Nephron progenitor cell (in vitro differentiated cells): ENCODE measurements around the gene PGPEP1.

Experiments used
- DNase-seq: peaks from one replicate; pipeline ENCODE4 v3.0.0; 2021
- H3K27ac Mint-ChIP-seq: 2 replicates; pipeline ENCODE4 v1.8.0; 2021; ENCODE audit warnings: mild to moderate bottlenecking, moderate library complexity, mixed read lengths
- H3K27me3 Mint-ChIP-seq: 2 replicates; pipeline ENCODE4 v1.8.0; 2021; ENCODE audit warnings: mild to moderate bottlenecking, low read depth, mixed read lengths; ENCODE audit not compliant: poor library complexity
- H3K36me3 Mint-ChIP-seq: 2 replicates; pipeline ENCODE4 v1.8.0; 2021; ENCODE audit warnings: low read depth, mixed read lengths
- H3K4me1 Mint-ChIP-seq: 2 replicates; pipeline ENCODE4 v1.8.0; 2021; ENCODE audit warnings: mixed read lengths
- H3K4me3 Mint-ChIP-seq: 2 replicates; pipeline ENCODE4 v1.8.0; 2021; ENCODE audit warnings: mild to moderate bottlenecking, moderate library complexity, mixed read lengths
- H3K9me3 Mint-ChIP-seq: 2 replicates; pipeline ENCODE4 v1.8.0; 2021; ENCODE audit warnings: mild to moderate bottlenecking, moderate library complexity, mixed read lengths
- TF ChIP-seq, protein P1 (sequence below): fragments of 200-600 bp; sonication (generic); IDR thresholded peaks from 2 replicates; pipeline ENCODE4 v1.5.0; 2021; ENCODE audit warnings: antibody characterized with exemption

PGPEP1 gene

DNA sequence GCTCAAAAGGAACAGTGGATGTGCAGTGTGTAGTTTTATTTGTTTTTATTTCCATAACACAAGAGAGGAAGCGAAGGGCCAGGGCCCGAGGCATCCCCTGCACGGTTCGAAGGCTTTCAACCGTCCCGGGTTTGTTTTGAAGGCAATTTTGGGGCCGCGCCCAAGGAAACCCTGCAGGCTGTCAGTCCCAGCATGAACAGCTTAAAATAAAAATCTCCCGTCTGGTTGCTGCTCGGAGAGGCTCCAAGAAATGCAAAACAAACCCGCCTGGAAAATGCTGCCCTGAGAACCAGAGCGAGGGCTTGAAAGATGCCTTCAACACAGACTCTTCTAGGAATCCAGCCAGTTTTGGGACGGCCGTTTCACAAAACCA, 33.5 kb upstream of the PGPEP1 start:
- no peaks in the 10 kb centered on the region for H3K9me3 Mint-ChIP-seq
- H3K27ac Mint-ChIP-seq: peak overlapping the region; percentile 94
- peaks cover 41% of the 10 kb centered on the region for H3K4me1 Mint-ChIP-seq
- TF ChIP-seq, protein P1, sequence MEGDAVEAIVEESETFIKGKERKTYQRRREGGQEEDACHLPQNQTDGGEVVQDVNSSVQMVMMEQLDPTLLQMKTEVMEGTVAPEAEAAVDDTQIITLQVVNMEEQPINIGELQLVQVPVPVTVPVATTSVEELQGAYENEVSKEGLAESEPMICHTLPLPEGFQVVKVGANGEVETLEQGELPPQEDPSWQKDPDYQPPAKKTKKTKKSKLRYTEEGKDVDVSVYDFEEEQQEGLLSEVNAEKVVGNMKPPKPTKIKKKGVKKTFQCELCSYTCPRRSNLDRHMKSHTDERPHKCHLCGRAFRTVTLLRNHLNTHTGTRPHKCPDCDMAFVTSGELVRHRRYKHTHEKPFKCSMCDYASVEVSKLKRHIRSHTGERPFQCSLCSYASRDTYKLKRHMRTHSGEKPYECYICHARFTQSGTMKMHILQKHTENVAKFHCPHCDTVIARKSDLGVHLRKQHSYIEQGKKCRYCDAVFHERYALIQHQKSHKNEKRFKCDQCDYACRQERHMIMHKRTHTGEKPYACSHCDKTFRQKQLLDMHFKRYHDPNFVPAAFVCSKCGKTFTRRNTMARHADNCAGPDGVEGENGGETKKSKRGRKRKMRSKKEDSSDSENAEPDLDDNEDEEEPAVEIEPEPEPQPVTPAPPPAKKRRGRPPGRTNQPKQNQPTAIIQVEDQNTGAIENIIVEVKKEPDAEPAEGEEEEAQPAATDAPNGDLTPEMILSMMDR: no peak
- H3K27me3 Mint-ChIP-seq: no peaks in the 10 kb centered on the region
- H3K4me3 Mint-ChIP-seq: no peak overlapping the region
- peaks cover 14% of the 10 kb centered on the region for H3K36me3 Mint-ChIP-seq
- DNase-seq: no peak

DNA sequence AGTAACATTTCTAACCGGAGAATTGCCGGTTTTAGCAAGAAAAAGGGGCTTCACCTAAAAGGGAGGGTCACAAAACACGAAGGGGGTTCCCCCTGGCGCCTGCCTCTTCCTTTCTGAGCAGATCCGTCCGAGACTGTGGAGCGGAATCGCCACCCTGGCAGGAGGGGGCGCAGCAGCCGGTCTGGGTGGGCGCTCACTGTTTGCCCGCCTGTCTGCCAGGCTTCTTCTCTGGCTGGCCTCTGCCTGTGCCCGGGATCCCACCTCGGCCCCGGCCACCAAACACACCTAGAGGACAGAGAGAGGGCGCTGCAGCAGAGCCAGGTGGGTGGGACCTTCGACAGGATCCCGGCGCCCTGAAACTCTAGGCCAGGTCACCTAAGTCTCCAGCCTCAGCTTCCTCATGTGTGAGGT, 33.1 kb upstream of the PGPEP1 start:
- H3K27ac Mint-ChIP-seq: peak overlapping the region; percentile 94
- no peaks in the 10 kb centered on the region for H3K9me3 Mint-ChIP-seq
- peaks cover 14% of the 10 kb centered on the region for H3K36me3 Mint-ChIP-seq
- peaks cover 41% of the 10 kb centered on the region for H3K4me1 Mint-ChIP-seq
- DNase-seq: no peak
- no peak overlapping the region for H3K4me3 Mint-ChIP-seq
- H3K27me3 Mint-ChIP-seq: no peaks in the 10 kb centered on the region
- TF ChIP-seq, protein P1: no peak

DNA sequence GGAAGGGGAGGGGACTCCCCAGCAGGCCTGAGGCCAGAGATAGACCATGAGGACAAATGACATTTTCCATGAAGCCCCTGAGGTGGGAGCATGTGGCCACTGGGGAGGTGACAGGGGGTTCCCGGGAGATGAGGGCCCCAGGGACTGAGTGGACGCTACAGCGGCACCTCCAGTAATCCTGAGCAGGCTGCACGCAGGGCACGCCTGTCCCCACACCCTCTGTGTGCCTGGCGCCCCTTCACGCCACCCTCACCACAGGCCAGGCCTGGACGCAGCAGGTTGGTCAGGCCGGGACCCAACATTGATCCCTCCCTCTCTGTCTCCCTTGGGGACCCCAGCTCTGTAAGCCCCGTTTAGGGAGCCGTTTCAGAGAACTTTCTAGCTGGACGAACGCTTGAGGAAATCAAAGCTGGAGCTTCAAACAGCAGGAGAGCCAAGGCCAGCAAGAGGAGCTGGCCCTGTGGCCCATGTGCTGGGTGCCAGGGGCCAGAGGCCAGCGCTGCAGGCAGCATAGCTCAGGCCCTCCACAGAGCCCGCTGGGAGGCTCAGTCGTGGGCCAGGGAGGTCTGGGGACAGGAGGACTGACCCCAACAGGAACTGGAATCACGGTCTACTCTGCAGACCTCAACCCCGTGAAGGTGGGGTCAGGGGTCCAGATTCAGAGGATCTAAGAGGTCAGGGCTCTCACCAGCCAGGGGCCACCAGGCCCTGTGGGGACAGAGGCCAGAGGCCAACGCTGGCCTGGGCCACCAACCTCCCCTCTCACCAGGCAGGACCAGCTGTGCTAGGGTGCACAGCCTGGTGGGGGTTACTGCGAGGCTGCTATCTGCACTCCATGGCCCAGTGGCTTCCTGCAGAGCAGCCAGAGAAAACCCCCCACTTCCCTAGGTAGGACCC, 32.1 kb upstream of the PGPEP1 start:
- Mint-ChIP-seq H3K4me3 (no peak overlapping the region), H3K27ac (no peak overlapping the region), H3K36me3 (peaks cover 19% of the 10 kb centered on the region)

DNA sequence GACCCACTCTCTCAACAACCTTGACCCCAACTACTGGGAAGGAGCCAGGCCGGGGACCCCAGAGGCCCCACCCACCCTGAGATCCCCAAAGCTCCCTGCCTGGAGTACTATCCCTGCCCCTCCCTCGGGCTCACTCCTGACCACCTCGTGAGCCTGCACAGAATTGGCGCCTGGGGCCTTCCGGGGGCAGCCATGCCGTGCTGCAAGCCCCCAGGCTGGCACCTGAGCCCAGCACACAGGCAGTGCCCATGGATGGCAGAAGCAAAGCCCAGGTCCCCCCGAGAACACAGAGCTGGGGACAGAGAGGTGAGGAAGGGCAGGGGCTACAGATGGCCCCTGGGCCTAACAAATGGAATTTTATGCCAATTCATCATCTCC, 31.5 kb upstream of the PGPEP1 start:
- TF ChIP-seq, protein P1: no peak
- no peak for DNase-seq
- Mint-ChIP-seq H3K9me3 (no peaks in the 10 kb centered on the region), H3K4me1 (peaks cover 39% of the 10 kb centered on the region), H3K27ac (no peak overlapping the region), H3K27me3 (no peaks in the 10 kb centered on the region), H3K36me3 (peaks cover 19% of the 10 kb centered on the region), H3K4me3 (no peak overlapping the region)

More for the DNA sequence above, 32.1 kb upstream of the PGPEP1 start:
- DNase-seq: no peak
- Mint-ChIP-seq H3K27me3 (no peaks in the 10 kb centered on the region), H3K4me1 (peaks cover 46% of the 10 kb centered on the region), H3K9me3 (no peaks in the 10 kb centered on the region)
- TF ChIP-seq, protein P1: no peak

DNA sequence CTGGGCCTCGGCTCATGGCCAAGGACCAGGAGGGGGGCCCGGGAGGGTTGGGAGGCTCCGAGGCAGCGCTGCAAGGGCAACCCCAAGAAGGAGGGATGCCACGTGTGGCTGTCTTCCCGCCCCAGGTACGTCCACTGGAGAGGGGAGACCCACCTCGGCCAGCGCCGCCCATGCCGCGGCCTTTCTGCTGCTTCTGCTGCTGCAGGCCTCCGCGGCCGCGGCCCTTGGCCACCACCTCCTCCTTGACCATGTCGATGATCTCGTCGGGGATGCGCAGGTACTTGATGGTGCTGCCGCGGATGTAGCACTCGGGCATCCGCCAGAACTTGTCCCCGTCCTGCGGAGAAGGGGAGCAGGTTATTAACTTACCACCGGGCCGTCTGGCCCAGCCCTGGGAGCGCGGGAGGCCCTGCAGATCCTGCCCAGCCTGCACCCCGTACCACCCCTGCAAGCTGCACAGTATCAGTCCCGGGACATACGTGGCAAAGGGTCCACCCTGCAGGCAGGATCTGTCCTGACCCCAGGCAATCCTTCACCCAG, 30.8 kb upstream of the PGPEP1 start:
- Mint-ChIP-seq H3K27ac (no peak overlapping the region), H3K27me3 (no peaks in the 10 kb centered on the region), H3K4me3 (no peak overlapping the region), H3K36me3 (peaks cover 24% of the 10 kb centered on the region), H3K4me1 (peaks cover 33% of the 10 kb centered on the region), H3K9me3 (no peaks in the 10 kb centered on the region)
- TF ChIP-seq, protein P1: no peak
- DNase-seq: no peak
